NCI-H82 (cell line): ENCODE data around the gene UBXN10.

Experiments
- DNase-seq: peaks from one replicate; lab custom pipeline; 2025; lab: John Stamatoyannopoulos, UW

Gene UBXN10

DNA sequence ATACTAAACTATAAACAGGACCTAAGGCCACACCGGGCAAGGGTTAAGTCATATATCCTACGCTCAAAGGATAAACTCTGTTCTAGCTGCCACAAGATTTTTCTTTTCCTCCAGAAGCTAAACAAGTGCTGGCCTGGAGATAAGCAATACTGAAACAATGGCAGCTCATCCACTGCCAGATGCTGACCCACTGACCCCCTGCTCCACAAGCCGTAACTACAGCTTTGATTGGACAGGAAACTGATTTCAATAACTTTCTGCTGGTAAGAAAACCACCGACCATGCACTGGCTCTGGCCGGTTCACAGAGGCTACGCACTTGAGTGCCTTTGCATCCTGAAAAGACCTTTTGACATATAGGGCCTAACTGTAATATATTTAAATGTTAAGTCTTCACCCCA is 51.8 kb downstream of the UBXN10 start:
- DNase-seq, result no peak

DNA sequence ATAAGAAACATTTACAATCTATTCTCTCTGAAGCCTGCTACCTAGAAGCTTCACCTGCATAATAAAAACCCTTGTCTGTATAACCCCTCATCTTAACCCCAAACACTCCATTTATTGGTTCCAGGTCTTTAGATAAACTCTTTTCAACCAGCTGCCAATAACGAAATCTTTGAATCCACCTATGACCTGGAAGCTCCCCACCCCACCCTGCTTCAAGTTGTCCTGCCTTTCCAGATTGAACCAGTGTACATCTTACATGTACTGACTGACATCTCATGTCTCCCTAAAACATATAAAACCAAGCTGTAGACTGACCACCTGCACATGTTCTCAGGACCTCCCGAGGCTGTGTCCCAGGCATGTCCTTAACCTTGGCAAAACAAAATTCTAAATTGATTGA is 54.1 kb downstream of the UBXN10 start:
- DNase-seq, result no peak

DNA sequence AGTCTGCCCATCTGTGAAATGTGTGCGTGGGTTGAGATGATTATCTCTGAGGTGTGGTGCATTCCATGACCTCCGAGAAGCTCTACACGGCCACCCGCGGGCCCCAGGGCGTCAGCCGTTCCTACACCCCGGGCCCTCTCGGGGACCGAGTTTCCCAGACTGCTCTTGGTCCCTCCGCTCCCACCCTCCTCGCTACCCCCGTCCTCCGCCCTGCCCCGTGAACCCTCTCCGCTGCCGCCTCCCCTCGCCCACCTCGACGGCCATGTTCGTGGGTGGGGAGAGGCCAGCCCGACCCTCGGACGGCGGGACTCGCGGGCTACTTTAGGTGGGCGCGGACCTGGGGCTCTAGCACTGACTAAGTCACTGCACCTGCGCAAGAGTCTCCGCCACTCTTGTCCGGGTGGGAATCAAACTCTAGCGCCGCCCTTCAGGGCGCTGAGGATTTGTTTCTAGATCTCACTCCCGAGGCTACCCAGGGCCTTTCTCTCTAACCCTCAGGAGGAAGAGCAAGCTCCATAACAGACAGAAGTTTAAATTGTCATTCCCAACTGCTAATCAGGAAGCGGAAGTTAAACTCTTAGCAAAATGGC is 57.1 kb downstream of the UBXN10 start:
- DNase-seq, result no peak
